Large intestine (tissue), 3 donors: ENCODE data around the gene KCNK7. TPM values are rescaled to one million over a fixed set of nuclear protein-coding genes. Genes with fewer than 3 reads are reported as not detected.
A peak's percentile ranks its signal among the peaks of the same experiment; 100 is the strongest.

Experiments
- DNase-seq, 2 donors: peaks; one replicate each; pipeline versions ENCODE4 v3.0.0 to v3.0.0-alpha.2; 2013
- H3K27ac ChIP-seq: one replicate; pipeline ENCODE4 v1.5.1; 2013; ENCODE audit warnings: low read length
- H3K27me3 ChIP-seq: 2 replicates; pipeline ENCODE4 v1.6.1; 2013; ENCODE audit warnings: low read length; ENCODE audit not compliant: control insufficient read depth, insufficient read depth
- H3K36me3 ChIP-seq: 2 replicates; pipeline ENCODE4 v1.6.1; 2013; ENCODE audit warnings: low read length; ENCODE audit not compliant: control insufficient read depth, insufficient read depth
- H3K4me1 ChIP-seq: one replicate; pipeline ENCODE4 v1.6.1; 2013; ENCODE audit warnings: low read length; ENCODE audit not compliant: control insufficient read depth, insufficient read depth
- H3K4me3 ChIP-seq: one replicate; pipeline ENCODE4 v1.5.1; 2013; ENCODE audit warnings: low read length
- H3K9me3 ChIP-seq: one replicate; pipeline ENCODE4 v1.6.1; 2013; ENCODE audit warnings: mild to moderate bottlenecking, low read depth, low read length, moderate library complexity; ENCODE audit not compliant: control insufficient read depth
- WGBS: methylation state at CpG from one replicate; pipeline ENCODE4 v1.1.5; 2013; ENCODE audit warnings: low lambda C conversion rate; ENCODE audit not compliant: insufficient coverage; 5-methylcytosine and 5-hydroxymethylcytosine counted together
- polyA plus RNA-seq: library from polyadenylated mRNA; unstranded; fragments of 120-200 nt; gene quantifications from one replicate; pipeline ENCODE4 v1.2.1, GENCODE V29; 2013

KCNK7 gene
- polyA plus RNA-seq, 1 donor: 0.49 TPM

DNA sequence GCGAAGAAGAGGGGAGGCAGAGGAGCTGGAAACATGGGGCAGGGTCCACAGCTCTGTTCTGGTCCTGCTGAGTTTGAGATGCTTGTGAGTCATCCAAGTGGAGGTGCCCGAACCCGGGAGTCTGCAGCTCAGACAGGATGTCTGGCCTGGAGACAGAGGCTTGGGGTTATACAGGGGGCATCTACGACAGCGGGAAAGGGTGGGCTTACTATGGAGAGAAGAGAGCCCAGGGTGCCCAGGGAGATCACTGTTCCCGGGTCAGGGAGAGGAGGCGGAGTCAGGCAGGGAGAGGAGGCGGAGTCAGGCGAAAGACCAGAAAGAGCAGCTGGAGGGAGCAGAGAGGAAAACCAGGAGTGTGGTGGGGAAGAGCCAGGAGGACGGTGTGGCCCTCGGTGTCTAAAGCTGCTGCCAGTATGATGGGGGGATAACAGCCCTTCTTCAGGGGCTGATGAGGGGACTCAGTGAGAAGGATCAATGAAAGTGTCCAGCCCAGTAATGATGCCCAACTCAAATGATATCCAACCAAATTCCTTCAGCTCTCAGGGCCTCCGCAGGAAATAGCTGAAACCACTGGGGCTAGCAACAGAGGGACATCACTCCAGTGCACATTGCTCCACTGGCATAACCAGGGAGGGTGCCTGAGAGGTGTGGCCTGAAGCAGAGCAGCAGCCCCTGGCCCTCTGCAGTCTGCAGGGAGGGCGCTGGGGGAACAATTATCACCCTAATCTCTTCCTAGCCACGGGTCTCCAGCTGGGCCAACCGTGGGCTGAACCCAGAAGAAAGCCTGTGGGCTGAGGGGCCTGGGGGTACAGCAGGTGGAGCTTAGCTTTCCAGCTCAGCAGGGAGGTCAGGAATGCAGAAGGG, 34.8 kb downstream of the KCNK7 start:
- H3K27me3 ChIP-seq: no peaks in the 10 kb centered on the region
- DNase-seq: peak in 1 of 2 donors; percentile 41
- H3K9me3 ChIP-seq: no peaks in the 10 kb centered on the region
- peak overlapping the region; percentile 4 for H3K27ac ChIP-seq
- H3K4me1 ChIP-seq: peaks cover 40% of the 10 kb centered on the region
- no CpG with 5 or more reads among the region's 15 CpGs for WGBS
- no peaks in the 10 kb centered on the region for H3K36me3 ChIP-seq
- H3K4me3 ChIP-seq: no peak overlapping the region

DNA sequence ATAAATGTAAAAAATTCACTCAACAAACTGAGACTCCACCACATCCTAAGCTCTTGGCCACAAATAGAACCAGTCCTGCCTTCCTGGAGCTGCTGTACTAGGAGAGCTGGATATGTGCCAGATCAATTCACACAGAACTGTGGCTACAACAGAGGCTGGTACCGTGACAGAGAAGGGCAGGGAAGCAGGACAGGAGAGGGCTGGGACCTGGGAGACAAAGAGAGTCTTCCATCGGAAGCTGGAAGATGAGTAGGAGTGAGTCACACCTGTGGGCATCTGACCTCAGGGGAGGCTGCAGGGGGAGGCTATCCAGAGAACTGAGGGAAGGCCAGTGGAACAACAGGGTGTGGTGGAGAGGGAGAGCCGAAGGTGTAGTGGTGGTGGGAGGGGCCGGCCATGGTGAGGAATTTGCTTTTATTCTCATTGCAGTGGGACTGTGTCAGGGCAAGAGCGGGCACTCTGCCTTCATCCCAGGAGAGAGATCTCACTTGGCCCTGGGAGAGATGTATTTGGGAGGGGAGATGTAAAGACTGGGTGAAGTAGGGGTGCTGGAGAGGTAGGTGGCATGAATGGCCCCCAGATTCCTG, 35.6 kb downstream of the KCNK7 start:
- no peaks in the 10 kb centered on the region for H3K27me3 ChIP-seq
- no peaks in the 10 kb centered on the region for H3K9me3 ChIP-seq
- peak in 1 of 2 donors; percentile 42 for DNase-seq
- H3K4me3 ChIP-seq: no peak overlapping the region
- H3K4me1 ChIP-seq: peaks cover 47% of the 10 kb centered on the region
- H3K36me3 ChIP-seq: no peaks in the 10 kb centered on the region
- no CpG with 5 or more reads among the region's 5 CpGs for WGBS
- peak overlapping the region; percentile 4 for H3K27ac ChIP-seq

DNA sequence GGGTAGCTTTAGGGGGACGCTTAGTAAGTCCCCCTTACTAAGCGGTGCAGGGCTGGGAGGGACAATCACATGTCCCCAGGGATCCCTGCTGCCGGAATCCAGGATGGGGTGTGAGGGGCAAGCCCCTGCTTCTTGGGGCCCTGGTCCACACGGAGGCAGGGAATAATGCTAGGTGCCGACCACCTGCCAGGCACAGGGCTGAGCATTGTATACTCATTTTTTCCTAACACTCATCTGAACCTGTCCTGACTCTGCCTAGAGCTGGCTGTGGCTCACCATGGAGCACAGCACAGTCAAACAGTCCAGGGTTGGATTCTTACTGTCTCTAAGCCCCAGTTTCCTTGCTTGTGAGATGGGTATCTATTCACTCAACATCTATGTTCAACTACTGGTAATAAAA, 36.1 kb downstream of the KCNK7 start:
- no peak overlapping the region for H3K4me3 ChIP-seq
- H3K4me1 ChIP-seq: peaks cover 50% of the 10 kb centered on the region

DNA sequence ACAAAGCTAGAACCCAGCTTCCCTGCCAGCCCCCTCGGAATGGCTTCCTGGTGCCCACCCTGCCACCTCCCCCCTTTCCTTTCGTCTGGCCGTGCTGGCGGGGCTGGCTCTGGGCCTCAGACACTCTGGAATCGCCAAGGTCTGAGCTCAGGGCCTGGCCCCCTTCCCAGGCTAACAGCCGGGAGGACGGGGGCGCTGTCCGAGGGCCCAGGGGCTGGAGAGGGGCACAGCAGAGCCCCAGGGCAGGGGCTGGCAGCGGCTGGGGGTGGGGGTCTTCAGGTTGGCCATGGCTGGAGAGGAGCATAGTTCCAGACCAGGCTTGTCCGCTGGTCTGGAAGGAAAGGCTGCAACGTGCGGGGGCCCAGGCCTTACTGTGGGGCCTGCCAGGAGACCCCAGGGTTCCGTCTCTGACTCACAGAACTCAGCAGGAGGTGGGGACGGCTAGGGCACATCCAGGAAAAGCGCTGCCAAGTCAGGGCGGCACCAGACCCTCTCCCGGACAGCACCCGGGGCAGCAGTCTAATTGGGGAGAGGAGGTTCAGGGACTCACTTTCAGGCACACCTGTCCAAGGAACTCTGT, 36.6 kb downstream of the KCNK7 start:
- no peak for DNase-seq
- Histone ChIP-seq H3K27ac (peak overlapping the region; percentile 66), H3K9me3 (no peaks in the 10 kb centered on the region), H3K36me3 (no peaks in the 10 kb centered on the region), H3K4me3 (peak overlapping the region; percentile 46), H3K4me1 (peaks cover 51% of the 10 kb centered on the region), H3K27me3 (no peaks in the 10 kb centered on the region)
- no CpG with 5 or more reads among the region's 19 CpGs for WGBS

More for the DNA sequence above, 36.1 kb downstream of the KCNK7 start:
- H3K27ac ChIP-seq: peak overlapping the region; percentile 66
- WGBS: no CpG with 5 or more reads among the region's 5 CpGs
- H3K9me3 ChIP-seq: no peaks in the 10 kb centered on the region
- H3K27me3 ChIP-seq: no peaks in the 10 kb centered on the region
- H3K36me3 ChIP-seq: no peaks in the 10 kb centered on the region
- DNase-seq: no peak

DNA sequence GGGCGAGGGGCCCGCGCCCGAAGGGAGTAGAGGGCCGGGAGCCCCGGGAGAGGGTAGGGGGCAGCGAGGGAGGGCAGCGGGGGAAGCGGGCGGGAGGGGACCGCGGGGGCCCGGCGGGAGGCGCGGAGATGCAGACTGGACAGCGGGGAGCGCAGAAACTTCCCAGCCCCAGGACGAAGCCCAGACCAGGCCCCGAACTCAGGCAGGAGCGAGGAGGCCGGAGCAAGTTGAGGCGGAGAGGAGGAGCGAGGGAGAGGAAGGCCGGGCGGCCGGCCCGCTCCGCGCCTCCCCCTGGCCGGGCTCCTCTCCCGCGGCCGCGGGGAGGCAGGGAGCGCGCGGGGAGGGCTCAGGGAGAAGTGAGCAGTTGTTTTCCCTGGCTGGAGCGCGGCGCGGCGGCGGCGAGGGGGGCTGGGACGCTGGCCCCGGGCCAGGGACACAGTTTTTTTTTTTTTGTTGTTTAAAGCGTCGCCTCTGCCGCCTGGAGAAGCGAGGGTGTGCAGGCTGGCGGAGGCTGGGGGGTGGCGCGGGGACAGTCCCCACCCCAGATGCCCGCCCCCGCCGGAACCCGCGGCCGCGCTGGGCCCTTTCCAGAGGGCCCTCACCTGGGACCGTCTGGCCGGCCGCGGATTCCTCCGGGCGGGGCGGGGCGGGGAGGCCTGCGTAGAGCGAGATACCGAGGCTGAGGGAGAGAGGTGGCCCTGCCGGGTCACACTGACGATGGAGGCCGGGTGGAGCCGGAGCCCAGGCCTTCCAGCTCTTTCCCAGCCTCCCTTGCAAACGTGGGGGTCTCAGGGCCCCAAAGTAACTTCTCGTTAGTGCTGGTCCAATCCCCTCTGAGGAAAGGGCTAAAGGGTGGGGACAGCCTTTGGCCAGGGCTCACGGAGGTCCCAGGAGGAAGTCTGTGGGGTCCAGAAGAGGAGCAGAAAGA, 37.3 kb downstream of the KCNK7 start, which contains the start of gene LTBP3:
LTBP3 (minus strand) TSS at position 358 of the 928 bp plus-strand sequence. CDS start 400 bp downstream, outside the sequence.
- H3K36me3 ChIP-seq: no peaks in the 10 kb centered on the region
- DNase-seq: peak in 1 of 2 donors; percentile 79
- peak within 1 kb of the TSS; percentile 57 for H3K4me3 ChIP-seq
- H3K27me3 ChIP-seq: no peaks in the 10 kb centered on the region
- no CpG with 5 or more reads among the region's 79 CpGs for WGBS
- peaks cover 53% of the 10 kb centered on the region for H3K4me1 ChIP-seq
- H3K9me3 ChIP-seq: no peaks in the 10 kb centered on the region
- H3K27ac ChIP-seq: peak within 1 kb of the TSS; percentile 84

DNA sequence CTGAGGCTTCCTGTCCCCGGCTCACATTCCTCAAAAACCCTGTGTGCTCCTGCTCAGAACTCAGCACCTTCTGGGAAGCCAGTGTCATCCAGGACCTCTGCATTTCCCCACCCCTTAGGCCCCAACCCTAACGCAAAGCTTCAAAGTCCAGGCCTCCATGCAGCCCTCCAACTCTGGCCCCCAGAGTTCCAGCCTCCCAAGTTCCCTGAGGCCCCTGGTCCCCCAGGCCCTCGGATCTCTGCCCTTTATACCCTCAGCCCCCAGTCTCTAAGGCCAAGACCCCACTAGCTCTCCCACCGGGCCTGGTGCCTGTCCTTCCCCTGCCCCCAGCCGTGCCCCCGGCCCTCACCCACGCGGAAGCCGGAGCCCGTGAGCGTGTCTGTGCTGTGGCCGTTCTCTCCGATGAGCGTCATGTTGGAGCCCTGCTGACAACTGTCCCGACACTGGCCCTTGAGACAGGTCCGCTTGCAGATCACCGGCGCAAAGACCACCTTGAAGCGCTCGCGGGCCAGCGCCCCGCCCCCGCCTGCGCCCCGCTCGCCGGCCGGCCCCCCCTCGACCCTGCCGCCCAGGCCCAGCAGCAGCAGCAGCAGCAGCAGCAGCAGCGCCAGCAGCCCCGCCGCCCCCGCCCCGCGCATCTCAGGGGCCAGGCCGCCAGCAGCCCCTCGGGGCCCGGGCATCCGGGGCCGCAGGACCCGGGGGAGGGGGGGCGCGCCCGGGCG, 38.2 kb downstream of the KCNK7 start:
- no peaks in the 10 kb centered on the region for H3K9me3 ChIP-seq
- H3K27ac ChIP-seq: peak overlapping the region; percentile 84
- peak in 1 of 2 donors; percentile 83 for DNase-seq
- H3K4me1 ChIP-seq: peaks cover 59% of the 10 kb centered on the region
- no peaks in the 10 kb centered on the region for H3K36me3 ChIP-seq
- peak overlapping the region; percentile 57 for H3K4me3 ChIP-seq
- H3K27me3 ChIP-seq: no peaks in the 10 kb centered on the region
- WGBS: no CpG with 5 or more reads among the region's 47 CpGs

DNA sequence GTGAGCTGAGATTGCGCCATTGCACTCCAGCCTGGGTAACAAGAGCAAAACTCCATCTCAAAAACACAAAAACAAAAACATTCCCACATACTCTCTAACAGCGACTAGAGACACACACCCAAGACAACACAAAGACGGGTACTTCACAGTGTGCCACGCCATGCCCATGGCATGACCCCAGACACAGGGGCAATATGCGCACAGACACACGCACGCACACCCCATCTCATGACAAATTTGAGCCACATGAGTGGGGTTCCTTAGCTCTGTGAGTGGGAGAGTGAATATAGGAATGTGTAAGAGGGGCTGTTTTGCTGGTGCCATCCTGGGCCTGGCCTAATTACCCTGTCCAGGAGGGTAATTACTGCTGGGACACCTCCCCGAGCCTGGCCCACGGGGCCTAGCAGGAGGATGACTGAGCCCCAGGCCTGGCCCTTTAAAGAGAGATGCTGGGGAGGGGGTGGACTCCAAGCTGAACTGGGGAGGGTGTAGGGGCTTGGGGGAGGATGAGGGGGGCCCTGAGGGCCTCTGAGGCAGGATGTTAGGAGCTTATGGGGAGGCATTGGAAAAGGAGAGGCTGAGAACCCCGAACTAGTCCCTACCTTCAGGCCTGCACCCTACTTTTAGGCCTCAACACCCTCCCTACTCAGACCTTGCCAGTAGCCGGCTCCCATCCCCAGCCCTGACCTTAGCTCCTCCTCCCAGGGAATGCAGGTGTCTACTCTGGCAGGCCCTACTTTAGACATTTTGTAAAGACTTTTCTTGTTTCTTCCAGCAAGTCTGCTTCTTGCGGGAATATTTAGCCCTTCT, 38.9 kb downstream of the KCNK7 start:
- WGBS: no CpG with 5 or more reads among the region's 12 CpGs
- Histone ChIP-seq H3K4me3 (peak overlapping the region; percentile 57), H3K9me3 (no peaks in the 10 kb centered on the region), H3K27ac (peak overlapping the region; percentile 84), H3K36me3 (peaks cover 3% of the 10 kb centered on the region), H3K27me3 (no peaks in the 10 kb centered on the region), H3K4me1 (peaks cover 67% of the 10 kb centered on the region)
- no peak for DNase-seq

DNA sequence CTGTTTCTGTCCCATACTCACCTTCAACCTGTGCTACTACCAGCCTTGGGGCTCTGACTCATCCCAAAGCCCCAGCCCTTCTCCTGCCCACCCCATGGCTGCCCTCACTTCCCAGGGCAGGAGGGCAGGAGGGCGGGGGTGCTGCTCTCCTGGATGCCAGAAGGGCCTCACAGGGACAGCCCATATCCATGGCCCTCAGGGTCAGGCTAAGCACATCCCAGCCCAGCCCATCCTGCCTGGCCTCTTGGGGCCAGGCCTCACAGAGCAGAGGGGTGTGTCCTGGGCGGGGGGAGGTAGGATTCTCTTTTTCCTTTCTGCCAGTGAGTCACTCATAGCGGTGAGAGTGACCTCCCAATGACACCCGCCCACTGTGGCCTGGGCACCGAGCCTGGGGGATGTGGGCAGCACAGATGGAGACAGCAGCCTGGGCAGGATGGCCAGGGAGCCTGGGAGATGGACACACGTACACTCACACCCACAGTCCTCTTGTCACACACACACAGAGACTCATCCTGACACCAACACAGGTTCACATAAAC, 39.8 kb downstream of the KCNK7 start:
- Histone ChIP-seq H3K27me3 (no peaks in the 10 kb centered on the region), H3K4me3 (no peak overlapping the region), H3K27ac (peak overlapping the region; percentile 61), H3K9me3 (no peaks in the 10 kb centered on the region), H3K36me3 (peaks cover 3% of the 10 kb centered on the region), H3K4me1 (peaks cover 69% of the 10 kb centered on the region)
- no CpG with 5 or more reads among the region's 6 CpGs for WGBS
- peak; percentile 89 for DNase-seq
